LHCN-M2 (cell line): ENCODE measurements around the gene DNAJB12. TPM values are rescaled to one million over a fixed set of nuclear protein-coding genes. Genes with fewer than 3 reads are reported as not detected.
"Not testable (repeated sequence)": the region's sequence is repeated elsewhere in the genome, so short reads cannot be mapped to it uniquely, and the experiment has no call there.

Source experiments
- DNase-seq: peaks from one replicate; pipeline ENCODE4 v3.0.0-alpha.2; 2012; ENCODE audit warnings: low read depth
- total RNA-seq: library from RNA; depleted of rRNA; stranded (reverse); fragments of >200 nt; gene quantifications from 2 replicates; pipeline ENCODE4 v1.2.3, GENCODE V29; 2014

Gene DNAJB12
- total RNA-seq, 1 experiment from 2014 or later = 87.5 TPM

GRCh38 chr10:72316748-72317435 is 37.8 kb downstream of the DNAJB12 start:
- no peak for DNase-seq

GRCh38 chr10:72316386-72316700 is 38.4 kb downstream of the DNAJB12 start:
- no peak for DNase-seq

- DNase-seq = peak; percentile 50
Measured at GRCh38 chr10:72315611-72316385, 38.9 kb downstream of the DNAJB12 start.

- no peak for DNase-seq
Measured at GRCh38 chr10:72315054-72315453, 39.7 kb downstream of the DNAJB12 start.

GRCh38 chr10:72314263-72314662 is 40.5 kb downstream of the DNAJB12 start:
- DNase-seq = no peak

GRCh38 chr10:72312865-72313391 is 41.8 kb downstream of the DNAJB12 start:
- DNase-seq = no peak

- DNase-seq = no peak
Measured at GRCh38 chr10:72311667-72312066, 43.1 kb downstream of the DNAJB12 start.

GRCh38 chr10:72310636-72311035 is 44.1 kb downstream of the DNAJB12 start:
- no peak for DNase-seq

- peak; percentile 64 for DNase-seq
Measured at GRCh38 chr10:72310241-72310633, 44.5 kb downstream of the DNAJB12 start.

GRCh38 chr10:72309290-72310240 is 45.2 kb downstream of the DNAJB12 start:
- DNase-seq = peak; percentile 90

- peak; percentile 92 for DNase-seq
Measured at GRCh38 chr10:72308320-72308987, 46.3 kb downstream of the DNAJB12 start.

- not testable (repeated sequence) for DNase-seq
Measured at GRCh38 chr10:72307711-72308110, 47.0 kb downstream of the DNAJB12 start.

- no peak for DNase-seq
Measured at GRCh38 chr10:72306215-72306760, 48.4 kb downstream of the DNAJB12 start.

- DNase-seq = no peak
Measured at GRCh38 chr10:72303424-72304128, 51.1 kb downstream of the DNAJB12 start.

- DNase-seq = no peak
Measured at GRCh38 chr10:72298592-72299519, 55.9 kb downstream of the DNAJB12 start.

- peak; percentile 99 for DNase-seq
Measured at GRCh38 chr10:72297805-72298591, 56.7 kb downstream of the DNAJB12 start.

GRCh38 chr10:72297281-72297804 is 57.4 kb downstream of the DNAJB12 start:
- DNase-seq = peak; percentile 78

GRCh38 chr10:72296829-72297280 is 57.9 kb downstream of the DNAJB12 start:
- DNase-seq = not testable (repeated sequence)
